Uterus (tissue), 4 donors: ENCODE results near the gene DUOXA1. TPM values are rescaled to one million over a fixed set of nuclear protein-coding genes. Genes with fewer than 3 reads are reported as not detected.

Experiments used
- DNase-seq, 2 donors: peaks; one replicate each; pipeline ENCODE4 v3.0.0-alpha.2; 2019 to 2020
- H3K27ac ChIP-seq, 2 donors: fragments of 200-600 bp; sonication (generic); 1 replicate in 1 of 2; 2 replicates in 1 of 2; pipeline ENCODE4 v1.5.1; 2016 to 2018
- H3K27me3 ChIP-seq, 2 donors: fragments of 200-600 bp; sonication (generic); one replicate each; pipeline ENCODE4 v1.5.1; 2018 to 2019; ENCODE audit warnings: control low read depth in 1 of 2
- H3K36me3 ChIP-seq, 2 donors: fragments of 200-600 bp; sonication (generic); one replicate each; pipeline ENCODE4 v1.5.1; 2019; ENCODE audit warnings: control low read depth in 1 of 2
- H3K4me1 ChIP-seq, 2 donors: fragments of 200-600 bp; sonication (generic); one replicate each; pipeline ENCODE4 v1.5.1; 2018 to 2019; ENCODE audit warnings: control low read depth in 1 of 2
- H3K4me3 ChIP-seq, 2 donors: fragments of 200-600 bp; sonication (generic); 1 replicate in 1 of 2; 2 replicates in 1 of 2; pipeline ENCODE4 v1.5.1; 2018 to 2019; ENCODE audit warnings: mild to moderate bottlenecking in 1 of 2
- H3K9me3 ChIP-seq, 2 donors: fragments of 200-600 bp; sonication (generic); one replicate each; pipeline ENCODE4 v1.5.1; 2019; ENCODE audit warnings: control low read depth in 1 of 2
- CTCF ChIP-seq, 4 experiments: fragments of 200-600 bp in 2 of 4; fragments of 450-650 bp in 2 of 4; sonication (generic) in 2 of 4; IDR thresholded peaks; one replicate each; pipeline ENCODE4 v1.5.1; 2016 to 2019; ENCODE audit warnings: antibody characterized with exemption in 4 of 4, mild to moderate bottlenecking in 2 of 4, moderate library complexity in 1 of 4
- POLR2A ChIP-seq, 2 donors: fragments of 450-650 bp; IDR thresholded peaks; one replicate each; pipeline ENCODE4 v1.6.1; 2016; ENCODE audit warnings: antibody characterized with exemption in 2 of 2, mild to moderate bottlenecking in 1 of 2, moderate library complexity in 1 of 2
- intact Hi-C: fragments of 100-400 bp; cut with DNase I; formaldehyde crosslinking; loops from one replicate; pipeline ENCODE4 v1.15.1; 2023; ENCODE audit warnings: low total_unique reads
- total RNA-seq, 4 donors: library from RNA; depleted of rRNA in 3 of 4; stranded (reverse); fragments of >200 nt in 3 of 4; gene quantifications; one replicate each; pipeline versions ENCODE4 v1.1.0 to v1.2.4, GENCODE V29; 2014 to 2023
- donor health status: DM: yes; HTN: yes; CAD: no.

The DUOXA1 gene
- total RNA-seq, 4 donors from 2014 or later = 1.4 to 2.5 TPM; not detected in 2

GRCh38 chr15:45134682-45135604 lies 5.3 kb upstream of the DUOXA1 start:
- TF ChIP-seq POLR2A (IDR thresholded peaks at IDR 0.05) (no peak), CTCF (IDR thresholded peaks at IDR 0.05) (no peak)
- no peaks in the 10 kb centered on the region for H3K9me3 ChIP-seq
- H3K27ac ChIP-seq = no peak overlapping the region
- peaks cover 0 to 3% of the 10 kb centered on the region in 2 donors for H3K4me1 ChIP-seq
- H3K36me3 ChIP-seq = no peaks in the 10 kb centered on the region
- intact Hi-C loops = no loop called here
- H3K4me3 ChIP-seq = peak overlapping the region in 1 of 2 donors; percentile 21
- DNase-seq = no peak
- H3K27me3 ChIP-seq = peaks cover 8 to 16% of the 10 kb centered on the region in 2 donors

GRCh38 chr15:45134046-45134445 lies 4.4 kb upstream of the DUOXA1 start:
- H3K4me1 ChIP-seq = peaks cover 0 to 3% of the 10 kb centered on the region in 2 donors
- no peaks in the 10 kb centered on the region for H3K36me3 ChIP-seq
- no peak for DNase-seq
- intact Hi-C loops = no loop called here
- H3K27me3 ChIP-seq = peaks cover 8 to 16% of the 10 kb centered on the region in 2 donors
- no peak overlapping the region for H3K27ac ChIP-seq
- H3K9me3 ChIP-seq = no peaks in the 10 kb centered on the region
- no peak overlapping the region for H3K4me3 ChIP-seq
- TF ChIP-seq CTCF (IDR thresholded peaks at IDR 0.05) (no peak), POLR2A (IDR thresholded peaks at IDR 0.05) (no peak)

- Histone ChIP-seq H3K36me3 (no peaks in the 10 kb centered on the region), H3K4me1 (peaks cover 0 to 3% of the 10 kb centered on the region in 2 donors), H3K4me3 (no peak overlapping the region), H3K27me3 (peaks cover 8 to 16% of the 10 kb centered on the region in 2 donors), H3K27ac (no peak overlapping the region), H3K9me3 (no peaks in the 10 kb centered on the region)
- TF ChIP-seq CTCF (IDR thresholded peaks at IDR 0.05) = no peak
- DNase-seq = no peak
- intact Hi-C loops = no loop called here
Observed at GRCh38 chr15:45133561-45133920, 3.9 kb upstream of the DUOXA1 start.

GRCh38 chr15:45132844-45133560 lies 3.3 kb upstream of the DUOXA1 start:
- H3K27ac ChIP-seq = no peak overlapping the region
- H3K9me3 ChIP-seq = no peaks in the 10 kb centered on the region
- intact Hi-C loops = no loop called here
- H3K36me3 ChIP-seq = no peaks in the 10 kb centered on the region
- DNase-seq = no peak
- H3K4me1 ChIP-seq = peaks cover 0 to 3% of the 10 kb centered on the region in 2 donors
- TF ChIP-seq CTCF (IDR thresholded peaks at IDR 0.05) (no peak), POLR2A (IDR thresholded peaks at IDR 0.05) (no peak)
- H3K27me3 ChIP-seq = peaks cover 8 to 19% of the 10 kb centered on the region in 2 donors
- no peak overlapping the region for H3K4me3 ChIP-seq

GRCh38 chr15:45131510-45131909 lies 1.8 kb upstream of the DUOXA1 start:
- no peak for TF ChIP-seq POLR2A (IDR thresholded peaks at IDR 0.05)
- TF ChIP-seq CTCF (IDR thresholded peaks at IDR 0.05) = no peak
- H3K9me3 ChIP-seq = no peaks in the 10 kb centered on the region
- peaks cover 8 to 18% of the 10 kb centered on the region in 2 donors for H3K27me3 ChIP-seq

More at GRCh38 chr15:45131510-45131909, 1.8 kb upstream of the DUOXA1 start:
- intact Hi-C loops = no loop called here
- no peak for DNase-seq
- Histone ChIP-seq H3K4me1 (peaks cover 0 to 3% of the 10 kb centered on the region in 2 donors), H3K36me3 (no peaks in the 10 kb centered on the region), H3K27ac (no peak overlapping the region), H3K4me3 (no peak overlapping the region)
